HG03108 (cell line): Measurements from ENCODE around the gene STXBP6.

Source experiments
- ATAC-seq: cut with Tn5 transposase; IDR thresholded peaks from one replicate; pipeline ENCODE4 v1.9.1; 2021; ENCODE audit warnings: moderate library complexity; ENCODE audit not compliant: unreplicated experiment

Gene STXBP6

DNA sequence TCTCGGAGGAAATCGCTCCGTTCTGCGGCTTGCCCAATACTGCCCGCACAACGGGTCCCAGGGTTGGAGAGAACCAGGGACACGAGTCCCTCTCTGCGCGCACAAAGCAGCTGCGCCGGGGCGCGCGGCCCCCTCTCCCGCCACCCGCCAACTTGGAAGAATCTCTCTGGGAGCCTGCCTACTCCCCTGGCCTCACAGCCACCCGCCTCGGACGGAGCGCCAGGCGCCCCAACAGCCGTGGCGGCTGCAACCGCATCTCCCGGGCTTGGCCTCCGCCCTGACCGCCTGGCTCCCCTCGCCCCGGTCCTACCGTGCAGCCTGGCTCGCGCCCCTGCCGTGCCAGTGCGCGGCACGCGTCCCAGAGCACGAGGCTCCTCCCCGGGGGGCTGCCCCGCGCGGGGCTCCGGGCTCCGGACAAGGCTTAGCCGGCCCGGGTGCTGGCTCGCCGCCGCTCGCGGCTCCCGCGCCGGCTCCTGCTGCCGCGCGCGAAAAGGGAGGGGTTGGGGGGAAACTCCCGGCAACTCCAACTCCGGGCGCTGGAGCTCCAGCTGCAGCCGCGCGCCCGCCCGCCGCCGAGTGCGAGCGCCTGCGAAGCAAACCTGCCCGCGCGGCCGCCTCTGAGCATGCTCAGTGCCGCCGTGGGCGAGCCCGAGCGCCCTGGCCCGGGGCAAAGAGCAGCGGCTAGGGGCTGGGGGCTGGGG, at the start of gene STXBP6:
Gene STXBP6 (minus strand): TSS at position 580 of the 701 bp plus-strand sequence. CDS start 75,329 bp downstream, outside the sequence.
- ATAC-seq, result no peak

DNA sequence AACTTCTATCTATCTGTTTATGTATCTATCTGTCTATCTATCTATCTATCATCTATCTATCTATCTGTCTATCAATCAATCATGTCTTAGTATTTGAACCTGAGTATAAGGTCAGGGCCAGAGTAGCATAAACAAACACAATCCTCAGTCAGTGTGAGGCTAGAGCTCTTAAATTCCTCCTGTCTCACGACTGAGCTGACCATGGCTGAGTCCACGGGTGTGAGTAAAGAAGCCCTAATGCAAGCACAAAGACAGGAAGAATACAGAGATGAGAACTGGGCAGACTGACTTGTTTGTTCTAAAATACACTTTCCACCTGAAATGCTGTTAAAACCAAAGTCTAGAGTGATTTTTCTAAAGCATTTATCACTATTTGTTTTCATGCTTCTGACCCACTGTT, 47.2 kb upstream of the STXBP6 start:
- no peak for ATAC-seq

DNA sequence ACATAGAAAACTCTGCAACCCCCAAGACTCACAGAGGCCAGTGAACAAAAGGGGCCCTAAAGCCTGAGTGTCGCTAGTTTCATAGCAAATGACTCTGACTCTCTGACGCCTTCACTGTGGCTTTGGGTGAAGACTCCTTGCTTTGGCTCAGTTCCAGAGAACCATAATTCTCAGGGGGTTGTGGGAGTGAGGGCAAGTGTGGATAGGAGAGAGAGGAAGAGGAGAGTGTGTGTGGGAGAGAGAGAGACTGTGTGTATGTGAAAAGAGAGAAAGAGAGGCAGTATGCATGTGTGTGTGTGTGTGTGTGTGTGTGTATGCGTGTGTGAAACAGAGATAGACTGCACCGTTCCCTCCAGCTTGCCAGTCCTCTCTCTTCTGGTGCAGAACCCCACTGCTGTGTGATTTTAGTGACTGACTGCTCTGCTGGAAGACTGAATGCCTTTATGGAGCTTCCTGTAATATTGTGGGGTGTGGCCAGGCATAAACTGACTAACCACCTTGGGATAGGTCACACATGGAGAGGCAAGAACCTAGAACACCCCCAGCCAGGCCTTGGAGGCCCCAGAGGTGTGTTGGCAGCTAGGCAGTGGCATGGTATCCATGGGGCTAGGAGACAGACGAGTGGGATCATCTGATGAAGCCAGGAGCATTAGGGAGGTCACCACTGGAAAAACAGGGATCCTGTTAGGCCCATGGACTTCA, 45.9 kb upstream of the STXBP6 start:
- ATAC-seq, result no peak

DNA sequence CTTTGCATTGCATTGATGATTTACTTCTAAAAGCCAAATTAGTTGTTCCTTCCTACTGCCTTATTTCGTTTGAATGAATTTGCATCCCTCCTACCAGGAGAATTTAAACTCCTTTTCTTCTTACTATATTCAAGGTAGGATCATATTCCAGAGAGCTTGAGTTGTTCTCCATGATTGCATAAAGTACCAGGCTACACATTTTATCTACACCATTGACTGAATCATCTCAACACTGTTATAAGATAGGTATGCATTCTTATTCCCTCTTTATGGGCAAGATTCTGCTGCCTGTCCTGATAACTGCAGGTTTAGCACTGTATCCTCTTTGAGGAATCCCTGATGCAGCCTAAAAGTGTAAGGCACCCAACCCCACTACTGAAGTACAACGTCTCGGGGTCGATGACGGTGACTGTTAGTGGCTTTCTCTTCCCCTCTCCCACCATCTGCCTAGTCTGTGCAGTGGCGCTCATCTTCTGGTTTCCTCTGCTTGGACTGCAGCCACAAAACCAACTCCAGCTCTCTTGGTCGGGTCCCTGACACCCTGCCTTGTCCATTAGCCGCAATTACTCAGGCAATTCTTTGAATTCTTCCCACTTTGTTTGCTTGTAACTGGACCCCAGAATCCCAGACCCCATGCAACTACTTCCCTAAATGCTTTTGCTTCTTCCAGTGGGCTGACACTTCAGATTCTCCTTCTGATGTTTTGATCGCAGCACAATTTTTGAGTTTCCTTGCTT, 44.4 kb upstream of the STXBP6 start:
- no peak for ATAC-seq

DNA sequence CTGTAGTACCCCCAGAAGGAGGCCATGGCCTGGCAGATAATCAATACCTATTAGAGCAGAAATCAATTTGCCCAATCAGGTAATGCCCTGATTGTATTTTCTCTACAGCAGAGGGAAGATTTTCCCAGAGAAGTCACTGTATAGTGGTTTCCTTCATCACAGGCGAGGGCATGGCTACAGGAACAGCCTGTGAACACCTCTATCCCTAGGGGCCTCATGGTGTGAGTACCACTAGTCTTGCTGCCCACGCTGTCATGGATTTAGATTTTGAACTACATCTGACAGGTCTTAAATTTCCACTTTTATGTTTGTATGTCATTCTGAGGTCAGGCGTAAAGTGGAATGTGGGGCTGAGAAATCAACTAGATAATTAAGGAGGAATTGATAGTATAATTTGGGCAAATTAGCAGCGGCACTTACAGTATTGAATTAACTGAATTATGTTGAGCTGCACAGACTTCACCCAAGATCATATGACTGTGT, 42.4 kb upstream of the STXBP6 start:
- no peak for ATAC-seq

DNA sequence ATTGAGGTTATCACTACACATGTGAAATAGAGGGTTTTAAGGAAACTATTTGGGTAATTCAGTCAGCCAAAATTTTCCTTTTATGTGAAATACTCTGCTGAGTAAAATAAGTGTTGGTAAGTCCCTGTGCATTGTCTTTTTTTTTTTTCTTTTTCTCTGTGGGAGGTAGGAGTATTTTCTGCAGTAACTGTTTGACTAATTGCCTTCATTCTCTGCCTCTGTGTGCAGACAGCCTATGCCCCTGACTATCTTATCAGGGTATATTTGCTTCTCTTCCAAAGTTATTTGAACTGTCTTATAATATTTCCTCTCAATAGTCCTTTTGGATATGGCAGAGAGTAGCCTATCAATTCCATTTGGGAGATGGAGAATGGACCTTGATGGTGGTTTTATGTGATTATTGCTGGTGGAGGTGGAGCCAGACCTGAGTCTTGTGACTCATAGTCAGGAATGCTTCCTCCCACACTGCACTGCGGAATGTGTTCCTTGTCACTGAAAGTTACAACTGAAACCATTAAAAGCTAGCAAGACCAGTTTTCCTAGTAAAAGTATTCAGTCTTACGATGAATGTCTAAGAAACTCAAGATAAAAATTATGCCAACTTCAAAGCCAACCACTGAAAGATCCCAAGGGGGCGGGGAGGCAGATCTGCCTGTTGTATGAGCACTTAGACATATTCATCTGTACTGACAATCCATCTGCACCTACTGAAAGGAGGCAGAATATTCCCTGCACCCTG, 40.9 kb upstream of the STXBP6 start:
- ATAC-seq, result no peak

DNA sequence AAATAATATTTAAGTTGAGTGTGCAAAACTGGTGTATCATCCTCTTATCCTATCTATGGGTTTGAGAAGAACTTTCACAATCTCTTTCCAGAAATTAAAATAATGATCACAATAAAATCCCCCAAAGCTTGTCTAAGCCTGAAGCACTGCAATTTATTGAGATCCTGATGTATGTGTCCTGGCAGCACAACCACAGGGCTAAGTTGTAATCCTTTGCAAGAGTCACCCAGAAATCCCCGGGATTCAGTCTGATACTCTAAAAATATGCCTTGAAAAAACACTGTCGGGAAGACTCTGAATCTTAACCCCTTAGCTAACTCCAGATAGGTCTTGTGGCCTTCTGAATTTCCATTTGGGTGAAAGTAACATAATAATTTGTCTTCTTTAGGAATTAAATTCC, 40.3 kb upstream of the STXBP6 start:
- ATAC-seq, result no peak

DNA sequence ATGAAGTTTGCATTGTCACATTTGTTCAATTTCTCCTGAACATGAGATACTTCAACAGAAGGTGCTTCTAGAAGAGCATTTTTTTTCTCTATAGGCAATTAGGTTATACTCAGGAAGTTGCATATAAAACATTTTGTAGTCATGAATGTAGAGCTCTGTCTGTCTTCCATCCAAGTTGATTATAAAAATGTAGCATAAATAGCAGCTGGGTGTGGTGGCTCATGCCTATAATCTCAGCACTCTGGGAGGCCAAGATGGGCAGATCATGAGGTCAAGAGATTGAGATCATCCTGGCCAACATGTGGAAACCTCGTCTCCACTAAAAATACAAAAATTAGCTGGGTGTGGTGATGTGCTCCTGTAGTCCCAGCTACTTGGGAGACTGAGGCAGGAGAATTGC, 39.5 kb upstream of the STXBP6 start:
- ATAC-seq, result no peak

DNA sequence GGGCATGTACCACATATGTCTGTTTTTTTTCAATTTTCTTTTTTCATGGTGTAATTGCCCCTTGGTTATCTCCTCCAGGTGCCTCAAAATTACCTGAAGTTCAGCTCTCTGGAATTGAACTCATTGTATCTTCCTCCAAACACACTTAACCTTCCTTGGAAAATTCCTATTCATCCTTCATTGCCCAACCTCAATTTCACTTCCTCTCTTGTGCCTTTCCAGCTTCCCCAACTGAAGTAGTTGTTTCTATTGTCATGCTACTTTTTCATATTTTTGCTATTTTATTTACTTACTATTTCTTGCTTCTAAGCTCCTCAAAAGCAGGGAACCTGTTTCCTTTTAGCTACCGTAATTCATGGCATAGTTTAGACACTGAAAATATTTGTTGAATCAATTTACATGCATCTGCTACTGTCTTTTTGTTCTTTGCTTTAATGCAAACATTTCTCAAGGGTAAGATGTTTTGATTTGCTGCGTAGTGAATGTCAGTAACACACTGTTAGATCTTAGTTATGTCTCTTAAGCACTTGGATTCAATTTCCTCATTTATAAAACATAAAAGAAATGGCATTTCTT, 37.0 kb upstream of the STXBP6 start:
- ATAC-seq, result no peak

DNA sequence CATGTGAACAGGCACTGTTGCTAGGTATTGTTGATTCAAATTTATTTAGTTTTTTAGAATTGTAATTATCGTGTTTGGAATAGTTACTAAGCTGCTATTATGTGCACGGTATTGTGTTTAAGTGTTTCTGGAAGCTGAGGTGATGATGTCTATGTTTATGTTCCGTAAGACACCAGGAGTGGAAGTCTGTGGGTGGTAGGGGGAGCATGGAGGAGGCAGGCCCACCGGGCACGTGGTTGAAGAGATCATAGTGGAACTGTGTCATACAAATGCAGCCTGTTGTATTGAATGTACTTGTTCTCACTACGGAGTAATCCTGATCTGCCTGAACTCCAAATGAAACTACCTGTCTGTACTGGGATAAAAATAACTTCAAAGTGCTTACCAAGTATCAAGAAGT, 36.1 kb upstream of the STXBP6 start:
- ATAC-seq, result no peak

DNA sequence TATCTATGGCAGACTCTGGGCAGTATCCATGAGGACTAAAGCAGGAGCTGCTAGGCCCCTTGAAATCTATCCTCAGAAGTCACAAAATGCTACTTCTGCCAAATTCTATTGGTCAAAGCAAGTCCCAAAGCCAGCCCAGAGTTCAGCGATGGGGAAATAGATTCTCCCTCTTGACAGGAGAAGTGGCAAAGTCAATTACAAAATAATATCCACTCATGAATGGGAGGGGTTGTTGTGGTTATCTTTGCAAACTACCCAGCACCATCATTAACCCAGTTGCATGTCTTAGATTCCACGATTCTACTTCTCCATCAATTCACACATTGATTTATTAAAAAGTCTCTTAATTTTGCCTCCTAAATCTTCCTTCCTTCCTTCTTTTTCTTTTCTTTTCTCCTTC, 30.7 kb upstream of the STXBP6 start:
- no peak for ATAC-seq

DNA sequence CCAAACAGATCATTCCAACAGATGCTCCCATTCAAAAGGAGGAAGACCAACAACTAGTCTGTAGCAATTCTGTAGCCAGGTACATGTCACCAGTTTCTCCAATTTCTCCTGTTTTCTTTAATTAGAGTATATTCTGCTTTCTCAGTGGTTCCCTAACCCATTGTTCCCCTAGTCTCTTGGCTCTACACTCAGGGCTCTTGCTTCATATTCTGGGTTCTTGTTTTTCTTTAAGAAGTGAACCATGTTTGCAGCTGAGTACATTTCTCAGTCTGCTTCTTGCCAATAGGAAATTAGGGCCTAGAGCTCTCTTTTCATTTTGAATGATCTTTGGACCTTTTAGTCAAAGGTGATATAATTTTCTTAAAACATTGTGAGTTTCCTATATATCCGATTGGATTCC, 29.4 kb upstream of the STXBP6 start:
- ATAC-seq, result no peak

DNA sequence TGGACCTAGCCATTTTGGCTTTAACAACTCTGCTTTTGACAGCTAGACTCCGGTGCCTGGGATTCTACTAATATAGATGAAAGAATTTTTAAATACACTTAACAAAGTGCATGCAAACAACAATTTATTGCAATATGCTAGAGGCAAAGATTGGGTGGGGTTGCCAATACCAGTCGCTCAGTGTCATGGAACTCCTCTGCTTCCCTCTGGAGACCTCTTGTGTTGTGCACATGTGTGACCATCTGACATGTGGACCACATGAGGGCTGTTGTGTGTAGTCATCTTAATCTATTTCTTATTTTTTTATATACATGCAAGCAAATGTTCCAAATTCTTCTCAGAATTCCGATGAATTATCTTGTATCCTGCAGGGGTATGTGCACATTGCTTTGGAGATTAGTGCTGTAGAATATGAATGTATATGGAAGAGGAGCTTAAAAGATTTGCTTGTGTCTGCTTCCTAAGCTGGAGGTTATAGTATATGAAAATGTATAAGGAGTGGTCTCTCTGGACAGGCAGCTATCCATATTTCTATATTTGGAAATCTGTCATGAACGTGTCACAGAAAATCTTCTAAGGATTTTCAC, 24.2 kb upstream of the STXBP6 start:
- ATAC-seq, result no peak

DNA sequence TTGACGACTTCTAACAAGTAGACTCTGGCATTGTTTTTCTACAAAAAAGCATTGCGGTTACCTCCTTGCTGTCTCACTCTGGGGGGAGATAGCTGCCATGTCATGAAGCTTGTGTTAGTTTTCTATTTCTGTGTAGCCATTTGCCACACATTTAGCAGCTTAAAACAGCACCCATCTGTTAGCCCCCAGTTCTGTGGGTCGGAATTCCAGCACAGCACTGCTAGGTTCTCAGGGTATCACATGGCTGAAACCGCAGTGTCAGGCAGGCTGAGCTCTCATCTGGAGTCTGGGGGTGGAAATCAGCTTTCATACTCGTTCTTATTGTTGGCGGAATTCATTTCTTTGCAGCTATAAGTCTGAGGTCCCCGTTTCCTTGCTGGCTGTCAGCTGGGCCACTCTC, 19.9 kb upstream of the STXBP6 start:
- ATAC-seq, result no peak

DNA sequence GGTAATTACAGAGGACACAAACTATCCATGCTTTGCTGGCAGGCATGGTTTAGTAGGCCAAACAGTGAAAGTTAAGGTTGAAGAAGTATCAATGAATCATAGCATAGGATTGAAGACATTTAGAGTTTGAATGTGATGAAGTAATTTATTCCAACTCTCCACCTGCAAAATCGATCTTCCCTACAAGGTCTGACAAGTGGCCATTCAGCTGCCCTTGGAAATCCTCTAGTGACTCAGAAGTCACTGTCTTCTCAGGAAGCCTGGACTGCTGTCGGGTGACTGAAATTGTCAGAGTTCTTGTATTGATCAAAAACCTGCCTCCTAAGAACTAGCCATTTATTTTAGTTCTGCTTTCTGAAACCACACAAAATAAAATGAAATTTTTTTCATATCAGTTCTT, 17.7 kb upstream of the STXBP6 start:
- no peak for ATAC-seq

DNA sequence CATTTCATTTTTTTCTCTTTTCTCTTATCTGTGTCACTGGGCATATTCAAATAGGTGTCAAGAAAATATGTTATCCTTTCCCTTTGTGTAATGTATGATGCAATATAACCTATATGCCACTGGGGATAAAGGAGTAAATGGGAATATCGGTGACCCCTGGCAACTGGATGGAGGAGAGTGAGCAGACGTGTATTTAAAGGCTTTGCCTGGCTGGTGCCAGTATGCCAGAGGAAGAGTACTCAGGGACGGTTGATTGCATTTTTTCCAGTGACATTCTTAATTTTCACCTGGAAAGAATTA, 12.0 kb upstream of the STXBP6 start:
- no peak for ATAC-seq

DNA sequence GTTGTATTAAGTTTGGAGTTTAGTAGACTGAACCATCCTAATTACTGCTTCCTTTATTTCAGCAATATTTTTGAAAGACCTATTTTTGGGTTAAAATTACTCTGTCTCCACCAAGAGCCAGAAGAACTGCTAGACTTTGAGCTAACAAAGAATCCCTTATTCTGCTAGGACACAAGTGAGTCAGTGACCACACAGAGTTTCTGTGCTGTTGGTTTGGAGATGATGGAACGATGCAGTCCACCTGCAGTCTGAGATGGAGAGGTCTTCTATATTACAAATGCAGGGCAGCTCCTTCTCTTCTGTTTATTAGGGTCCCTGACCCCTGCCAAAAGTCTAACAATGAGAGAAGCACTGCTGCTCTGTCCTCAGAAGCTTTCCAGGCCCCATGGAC, 6.7 kb upstream of the STXBP6 start:
- no peak for ATAC-seq

DNA sequence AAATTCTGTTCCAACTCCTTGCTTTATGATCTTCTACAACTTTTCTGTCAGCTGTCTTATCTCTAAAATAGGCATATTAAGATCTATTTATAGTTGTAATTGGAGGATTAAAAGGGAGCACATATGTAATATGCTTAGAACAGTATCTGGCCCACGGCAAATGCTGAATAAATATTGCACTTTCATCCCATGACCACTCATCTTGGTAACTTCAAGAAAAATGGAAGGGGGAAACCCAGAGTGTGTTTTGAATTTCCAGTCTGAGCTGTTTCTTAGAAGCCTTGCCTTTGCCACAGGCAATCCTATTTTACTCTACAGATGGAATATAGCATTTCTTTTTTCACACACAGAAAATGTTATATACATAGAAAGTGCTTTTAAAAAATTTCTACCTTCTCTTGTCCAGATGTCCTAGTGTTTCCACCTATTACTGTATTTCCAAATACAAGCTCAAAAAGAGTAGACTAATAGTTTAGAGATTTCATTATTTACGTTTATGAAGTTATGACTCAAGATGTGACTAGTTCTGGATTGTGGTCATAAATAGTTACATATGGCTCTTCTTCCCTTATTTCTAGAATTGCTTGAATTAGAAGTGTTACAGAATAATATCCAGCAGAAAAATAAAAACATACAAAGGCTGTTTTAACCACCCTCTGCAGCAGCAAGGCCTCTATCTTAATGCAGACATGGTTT, 6.2 kb upstream of the STXBP6 start:
- no peak for ATAC-seq

DNA sequence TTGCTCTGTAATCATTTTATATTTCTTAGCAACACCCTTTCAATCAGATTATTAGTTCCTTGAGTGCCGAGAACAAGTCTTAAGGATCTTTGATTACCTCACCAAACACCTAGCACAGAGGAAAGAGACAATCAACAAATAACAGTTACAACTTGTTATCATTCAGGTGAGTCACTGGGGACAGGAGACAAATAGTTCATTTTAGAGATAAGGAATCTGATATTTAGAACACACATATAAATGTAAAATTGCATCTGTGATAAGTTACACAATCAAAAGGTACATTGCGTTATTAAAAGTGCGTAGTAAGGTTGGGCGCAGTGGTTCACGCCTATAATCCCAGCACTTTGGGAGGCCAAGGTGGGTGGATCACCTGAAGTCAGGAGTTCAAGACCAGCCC, 5.1 kb upstream of the STXBP6 start:
- no peak for ATAC-seq

DNA sequence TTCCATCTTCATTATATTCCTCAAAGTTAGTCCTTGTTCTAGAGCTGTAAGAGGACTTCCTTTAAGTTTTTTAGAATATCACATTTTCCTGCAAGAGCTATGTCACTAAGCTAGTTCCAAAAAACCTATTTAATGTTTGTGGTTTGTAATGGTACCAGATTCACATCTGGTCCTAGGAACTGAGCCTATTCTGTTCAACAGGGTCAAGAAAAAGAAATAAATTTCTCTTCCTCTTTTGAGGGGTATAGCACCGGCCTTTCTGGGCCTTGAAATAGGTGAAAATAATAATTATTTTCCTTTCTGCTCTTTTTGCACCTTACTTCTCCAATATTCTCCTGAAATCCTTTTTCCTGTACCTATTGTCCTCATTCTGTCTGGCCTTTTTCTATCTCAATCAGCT, 3.6 kb upstream of the STXBP6 start:
- ATAC-seq, result no peak
